HFFc6 (cell line): ENCODE results near the gene TXNRD2. TPM values are rescaled to one million over a fixed set of nuclear protein-coding genes. Genes with fewer than 3 reads are reported as not detected.

Experiments
- DNase-seq: peaks from one replicate; pipeline ENCODE4 v3.0.0-alpha.2; 2018
- H3K27ac Mint-ChIP-seq: 2 replicates; pipeline ENCODE4 v1.8.0; 2020; ENCODE audit warnings: mild to moderate bottlenecking, mixed read lengths
- H3K27me3 Mint-ChIP-seq: 2 replicates; pipeline ENCODE4 v1.8.0; 2021; ENCODE audit warnings: mild to moderate bottlenecking, moderate library complexity, mixed read lengths; ENCODE audit not compliant: insufficient read depth
- H3K36me3 Mint-ChIP-seq: 2 replicates; pipeline ENCODE4 v1.8.0; 2021; ENCODE audit warnings: low read depth, mixed read lengths
- H3K4me1 Mint-ChIP-seq: 2 replicates; pipeline ENCODE4 v1.8.0; 2020; ENCODE audit warnings: low read depth, mixed read lengths
- H3K4me3 Mint-ChIP-seq: 2 replicates; pipeline ENCODE4 v1.8.0; 2020; ENCODE audit warnings: mild to moderate bottlenecking, moderate library complexity, mixed read lengths
- H3K9me3 Mint-ChIP-seq: 2 replicates; pipeline ENCODE4 v1.8.0; 2020; ENCODE audit warnings: mild to moderate bottlenecking, mixed read lengths
- total RNA-seq, 6 experiments: library from RNA; stranded (reverse); fragmentation: NEBNext Ultra II Directional; extraction: Animal tissue kit (Norgen Biotek cat#: 25700); gene quantifications; 2 replicates in 1 of 6; 3 replicates in 5 of 6; pipeline ENCODE4 v1.2.3, GENCODE V29; 2021
- TF ChIP-seq, protein P1 (sequence below): fragments of 200-600 bp; sonication (generic); IDR thresholded peaks from 2 replicates; pipeline ENCODE4 v1.5.0; 2021; ENCODE audit warnings: antibody characterized with exemption, mild to moderate bottlenecking

The TXNRD2 gene
- total RNA-seq, 6 experiments from 2014 or later, result 24.8 to 30.6 (median 28.3) TPM

DNA sequence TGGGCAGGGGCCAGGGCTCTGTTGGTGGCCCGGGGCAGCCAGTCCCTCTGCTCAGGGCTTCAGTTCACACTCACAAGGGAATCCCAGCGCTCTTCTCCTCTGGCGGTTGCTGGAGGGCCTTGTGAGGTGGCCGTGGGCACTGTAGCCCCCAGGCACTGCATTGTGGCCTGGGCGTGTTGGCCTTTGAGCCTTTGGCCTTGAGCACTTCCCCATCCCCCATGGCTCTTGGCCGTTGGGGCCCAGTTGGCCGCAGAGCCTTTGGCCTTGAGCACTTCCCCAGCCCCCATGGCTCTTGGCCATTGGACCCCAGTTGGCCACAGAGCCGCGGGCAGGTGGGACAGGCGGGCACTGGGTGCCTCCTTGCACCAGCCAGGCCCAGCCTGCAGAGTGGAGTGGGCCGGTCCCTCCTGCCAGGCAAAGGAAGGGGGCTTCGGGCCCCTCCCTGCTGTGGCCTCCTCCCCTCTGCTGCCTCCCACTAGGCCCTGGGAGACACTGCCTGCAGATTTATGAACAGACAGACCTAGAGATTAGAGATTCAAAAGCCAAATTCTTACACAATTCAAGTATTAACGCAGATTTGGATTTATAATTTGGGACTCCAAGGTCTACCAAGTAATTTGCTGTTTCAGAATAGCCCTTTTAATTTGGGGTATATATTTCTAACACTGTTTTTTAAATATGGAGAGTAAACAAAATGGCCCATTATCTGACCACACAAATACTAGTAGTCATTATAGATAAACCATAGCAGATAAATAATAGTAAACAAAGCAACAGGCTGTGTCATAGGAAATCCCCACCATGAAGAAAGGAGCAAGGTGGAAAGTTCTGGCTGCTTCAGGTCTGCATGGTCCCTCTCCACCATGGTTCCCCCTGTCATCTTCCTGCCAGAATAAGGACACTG, 18.2 kb upstream of the TXNRD2 start:
- Mint-ChIP-seq H3K27ac (no peak overlapping the region; the same call in 1 of the 2 replicates), H3K4me3 (no peak overlapping the region), H3K36me3 (no peaks in the 10 kb centered on the region), H3K9me3 (no peaks in the 10 kb centered on the region), H3K27me3 (peaks cover 4% of the 10 kb centered on the region; the same call in 1 of the 2 replicates), H3K4me1 (no peaks in the 10 kb centered on the region; the same call in 1 of the 2 replicates)
- TF ChIP-seq, protein P1, sequence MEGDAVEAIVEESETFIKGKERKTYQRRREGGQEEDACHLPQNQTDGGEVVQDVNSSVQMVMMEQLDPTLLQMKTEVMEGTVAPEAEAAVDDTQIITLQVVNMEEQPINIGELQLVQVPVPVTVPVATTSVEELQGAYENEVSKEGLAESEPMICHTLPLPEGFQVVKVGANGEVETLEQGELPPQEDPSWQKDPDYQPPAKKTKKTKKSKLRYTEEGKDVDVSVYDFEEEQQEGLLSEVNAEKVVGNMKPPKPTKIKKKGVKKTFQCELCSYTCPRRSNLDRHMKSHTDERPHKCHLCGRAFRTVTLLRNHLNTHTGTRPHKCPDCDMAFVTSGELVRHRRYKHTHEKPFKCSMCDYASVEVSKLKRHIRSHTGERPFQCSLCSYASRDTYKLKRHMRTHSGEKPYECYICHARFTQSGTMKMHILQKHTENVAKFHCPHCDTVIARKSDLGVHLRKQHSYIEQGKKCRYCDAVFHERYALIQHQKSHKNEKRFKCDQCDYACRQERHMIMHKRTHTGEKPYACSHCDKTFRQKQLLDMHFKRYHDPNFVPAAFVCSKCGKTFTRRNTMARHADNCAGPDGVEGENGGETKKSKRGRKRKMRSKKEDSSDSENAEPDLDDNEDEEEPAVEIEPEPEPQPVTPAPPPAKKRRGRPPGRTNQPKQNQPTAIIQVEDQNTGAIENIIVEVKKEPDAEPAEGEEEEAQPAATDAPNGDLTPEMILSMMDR, result no peak
- DNase-seq, result no peak

DNA sequence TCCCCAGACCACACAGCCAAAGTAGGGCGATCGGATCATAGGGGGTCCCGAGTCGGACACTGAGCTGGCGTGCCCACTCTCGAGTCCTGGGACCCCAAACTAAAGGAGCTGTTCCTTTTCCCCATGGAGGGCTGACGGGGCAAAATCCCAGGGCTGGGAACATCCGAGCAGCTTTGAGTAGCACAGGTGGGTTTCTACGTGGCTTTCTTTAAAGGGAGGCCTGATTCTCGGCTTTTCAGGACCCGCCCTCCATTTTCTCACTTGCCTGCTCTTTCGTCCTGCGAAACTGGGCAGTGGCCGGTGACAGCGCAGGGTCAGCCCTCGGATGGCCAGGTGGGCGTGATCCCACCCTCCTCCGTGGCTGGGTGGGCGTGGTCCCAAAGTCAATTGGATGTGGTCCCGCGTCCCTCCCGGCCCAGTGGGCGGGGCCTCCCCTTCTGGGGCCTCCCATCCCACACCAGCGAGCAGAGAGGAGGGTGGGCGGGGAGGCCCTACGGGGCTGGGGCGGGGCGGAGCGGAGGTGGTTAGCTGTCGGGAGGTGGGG, 17.5 kb upstream of the TXNRD2 start:
- no peaks in the 10 kb centered on the region for H3K36me3 Mint-ChIP-seq
- H3K27ac Mint-ChIP-seq, result no peak overlapping the region
- H3K27me3 Mint-ChIP-seq, result peaks cover 4% of the 10 kb centered on the region; the same call in 1 of the 2 replicates
- TF ChIP-seq, protein P1, result no peak
- DNase-seq, result no peak
- no peak overlapping the region for H3K4me3 Mint-ChIP-seq
- H3K9me3 Mint-ChIP-seq, result no peaks in the 10 kb centered on the region
- no peaks in the 10 kb centered on the region; the same call in 1 of the 2 replicates for H3K4me1 Mint-ChIP-seq

DNA sequence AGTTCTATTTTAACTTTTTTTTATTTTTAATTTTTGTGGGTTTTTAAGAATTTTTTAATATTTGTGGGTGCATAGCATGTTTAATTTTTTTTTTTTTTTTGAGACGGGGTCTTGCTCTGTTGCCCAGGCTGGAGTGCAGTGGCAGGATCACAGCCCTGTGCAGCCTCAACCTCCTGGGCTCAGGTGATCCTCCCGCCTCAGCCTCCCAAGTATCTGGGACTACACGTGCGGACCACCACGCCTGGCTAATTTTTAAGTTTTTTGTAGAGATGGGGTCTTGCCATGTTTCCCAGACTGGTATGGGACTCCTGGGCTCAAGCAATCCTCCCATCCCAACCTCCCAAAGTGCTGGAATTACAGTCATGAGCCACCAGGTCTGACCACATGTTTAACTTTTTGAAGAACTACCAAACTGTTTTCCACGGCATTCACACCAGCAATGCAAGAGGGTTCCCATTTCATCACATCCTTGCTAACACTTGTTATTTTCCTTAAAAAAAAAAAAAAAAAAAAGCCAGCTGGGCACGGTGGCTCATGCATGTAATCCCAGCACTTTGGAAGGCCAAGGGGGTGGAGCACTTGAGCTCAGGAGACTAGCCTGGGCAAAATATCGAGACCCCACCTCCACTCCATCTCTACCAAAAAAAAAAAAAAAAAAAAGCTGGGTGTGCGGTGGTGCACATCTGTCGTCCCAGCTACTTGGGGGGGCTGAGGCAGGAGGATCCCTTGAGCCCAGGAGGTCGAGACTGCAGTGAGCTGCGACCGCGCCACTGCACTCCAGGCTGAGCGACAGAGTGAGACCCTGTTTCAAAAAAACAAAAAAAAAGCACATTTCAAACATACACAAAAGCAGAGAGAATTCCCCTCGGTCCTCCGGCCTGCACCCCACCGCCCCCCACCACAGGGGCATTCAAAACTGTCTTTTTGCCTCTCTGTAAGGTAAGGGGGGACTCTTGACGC, 16.7 kb upstream of the TXNRD2 start:
- H3K4me1 Mint-ChIP-seq, result peaks cover 6% of the 10 kb centered on the region
- TF ChIP-seq, protein P1, result no peak
- H3K27me3 Mint-ChIP-seq, result peaks cover 6% of the 10 kb centered on the region; the same call in 1 of the 2 replicates
- H3K4me3 Mint-ChIP-seq, result no peak overlapping the region
- no peak overlapping the region; the same call in 1 of the 2 replicates for H3K27ac Mint-ChIP-seq
- H3K9me3 Mint-ChIP-seq, result no peaks in the 10 kb centered on the region
- H3K36me3 Mint-ChIP-seq, result no peaks in the 10 kb centered on the region
- DNase-seq, result no peak

DNA sequence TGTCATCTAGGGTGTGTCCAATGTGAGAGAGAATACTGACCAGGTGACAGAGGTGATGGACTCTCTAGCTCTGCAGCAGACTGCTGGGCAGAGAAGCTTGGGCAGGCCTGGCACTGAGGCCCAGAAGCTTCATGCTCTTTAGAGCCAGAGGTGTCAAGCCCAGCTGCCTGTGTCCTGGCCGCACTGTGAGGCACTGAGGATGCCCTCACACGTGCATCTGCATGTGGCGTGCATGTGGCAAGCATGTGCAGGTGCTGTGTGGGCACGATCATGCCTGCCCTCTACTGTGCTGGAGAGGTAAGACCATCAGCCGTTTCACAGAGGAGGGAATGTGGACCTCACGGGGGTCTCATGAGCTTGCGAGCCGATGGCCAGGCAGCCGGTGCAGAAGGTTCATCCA, 15.8 kb upstream of the TXNRD2 start:
- Mint-ChIP-seq H3K4me3 (no peak overlapping the region), H3K27ac (no peak overlapping the region), H3K36me3 (no peaks in the 10 kb centered on the region), H3K9me3 (no peaks in the 10 kb centered on the region), H3K27me3 (peaks cover 6% of the 10 kb centered on the region; the same call in 1 of the 2 replicates), H3K4me1 (peaks cover 8% of the 10 kb centered on the region)
- DNase-seq, result no peak
- TF ChIP-seq, protein P1, result no peak; the same call in 1 of the 2 replicates
